Activated CD8-positive, alpha-beta memory T cell treated with anti-CD3 and anti-CD28 coated beads for 4 hours (primary cell): ENCODE data around the gene PTPRN2.
"Not testable (repeated sequence)": the region's sequence is repeated elsewhere in the genome, so short reads cannot be mapped to it uniquely, and the experiment has no call there.

Source experiments
- DNase-seq, 2 donors: peaks; one replicate each; pipeline ENCODE4 v3.0.0-alpha.2; 2020; ENCODE audit warnings: low read depth in 2 of 2

Gene PTPRN2

DNA sequence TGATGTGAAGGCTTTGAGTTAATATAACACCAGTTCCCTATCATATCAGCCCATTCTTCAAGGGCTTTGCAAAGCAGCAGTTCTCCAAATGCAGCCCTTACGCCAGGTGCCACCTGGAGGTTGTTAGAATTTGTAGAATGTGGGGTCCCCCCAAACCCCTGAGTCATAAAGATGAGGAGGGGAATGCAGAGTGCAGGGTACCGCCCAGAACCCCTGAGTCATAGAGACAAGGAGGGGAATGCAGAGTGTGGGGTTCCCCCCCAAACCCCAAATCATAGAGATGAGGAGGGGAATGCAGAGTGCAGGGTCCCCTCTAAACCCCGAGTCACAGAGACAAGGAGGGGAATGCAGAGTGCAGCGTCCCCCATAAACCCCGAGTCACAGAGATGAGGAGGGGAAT is 605.8 kb downstream of the PTPRN2 start:
- DNase-seq, result no peak

DNA sequence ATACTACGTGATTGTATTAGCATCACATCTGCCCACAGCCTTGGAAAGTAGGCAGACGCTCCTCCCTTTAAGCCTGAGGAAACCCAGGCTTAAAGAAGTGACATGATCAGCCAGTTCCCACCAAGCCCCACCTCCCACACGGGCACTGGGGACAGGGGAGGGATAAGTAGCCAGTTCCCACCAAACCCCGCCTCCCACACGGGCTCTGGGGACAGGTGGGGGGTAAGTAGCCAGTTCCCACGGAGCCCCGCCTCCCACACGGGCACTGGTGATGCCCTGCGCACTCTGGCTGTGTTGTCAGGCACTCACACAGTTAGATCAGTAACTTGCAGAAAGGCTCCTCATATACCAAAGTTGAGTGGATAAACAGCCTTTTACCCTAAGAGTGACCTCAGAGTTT is 606.8 kb downstream of the PTPRN2 start:
- DNase-seq, result no peak

DNA sequence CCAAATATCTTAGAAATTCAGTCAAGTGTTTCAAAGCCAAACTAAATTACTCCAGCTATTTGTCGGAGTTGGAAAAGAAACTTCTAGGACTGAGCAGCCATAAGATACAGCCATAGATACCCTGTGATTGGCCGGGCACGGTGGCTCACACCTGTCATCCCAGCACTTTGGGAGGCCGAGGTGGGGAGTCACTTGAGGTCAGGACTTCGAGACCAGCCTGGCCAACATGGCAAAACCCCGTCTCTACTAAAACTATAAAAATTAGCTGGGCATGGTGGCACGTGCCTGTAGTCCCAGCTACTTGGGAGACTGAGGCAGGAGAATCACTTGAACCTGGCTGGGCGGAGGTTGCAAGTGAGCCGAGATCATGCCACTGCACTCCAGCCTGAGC is 607.3 kb downstream of the PTPRN2 start:
- DNase-seq, result not testable (repeated sequence)

DNA sequence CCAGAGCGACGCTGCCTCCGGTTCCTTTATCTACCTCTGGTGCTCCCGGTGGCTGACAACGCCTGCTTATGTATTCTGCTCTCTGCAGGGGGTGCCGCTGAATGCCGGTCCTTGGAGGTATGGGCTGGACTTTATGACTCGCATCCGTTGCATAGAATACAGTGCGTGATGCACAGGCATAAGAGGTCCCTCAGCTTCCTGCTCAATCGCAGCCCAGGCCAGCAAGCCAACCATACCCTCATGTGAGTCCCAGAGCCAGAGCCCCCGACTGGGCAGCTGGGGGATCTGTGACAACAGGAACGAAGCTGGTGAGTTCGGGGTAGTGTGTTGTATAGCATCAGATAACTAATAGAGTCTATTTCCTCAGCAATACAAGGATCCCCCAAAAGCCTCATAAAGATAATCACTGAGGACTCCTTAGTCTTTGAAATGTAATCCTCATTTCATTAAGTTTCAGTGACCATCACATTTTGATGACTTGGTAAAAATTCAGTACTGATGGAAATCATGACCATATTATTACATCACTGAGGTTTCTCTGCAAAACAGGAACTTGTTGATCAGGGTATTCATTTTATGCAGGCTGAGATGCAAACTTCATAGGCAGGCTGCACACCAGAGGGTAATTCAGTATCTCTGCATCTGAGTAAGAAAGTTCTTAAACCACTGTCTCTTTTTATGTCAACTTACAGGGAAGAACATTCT is 607.8 kb downstream of the PTPRN2 start:
- no peak for DNase-seq

DNA sequence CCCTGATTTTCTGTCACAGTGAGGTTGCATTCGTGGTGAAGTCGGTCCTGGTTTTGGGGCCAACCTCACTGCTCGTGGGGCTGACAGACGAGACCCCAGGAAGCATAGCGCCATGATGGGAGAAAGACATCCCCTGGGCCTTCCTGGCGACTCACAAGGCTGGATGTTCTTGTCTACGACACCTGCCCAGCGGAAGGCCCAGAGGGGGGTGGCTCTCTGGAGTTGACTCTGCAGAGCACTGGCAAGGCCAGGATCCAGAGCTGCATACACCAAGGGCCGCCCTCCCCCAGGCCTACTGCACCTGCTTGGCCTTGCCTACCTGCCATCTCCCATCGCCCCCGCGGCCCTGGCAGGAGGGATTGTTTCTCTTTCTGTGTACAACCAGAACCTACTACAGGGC is 608.9 kb downstream of the PTPRN2 start:
- DNase-seq, result no peak

DNA sequence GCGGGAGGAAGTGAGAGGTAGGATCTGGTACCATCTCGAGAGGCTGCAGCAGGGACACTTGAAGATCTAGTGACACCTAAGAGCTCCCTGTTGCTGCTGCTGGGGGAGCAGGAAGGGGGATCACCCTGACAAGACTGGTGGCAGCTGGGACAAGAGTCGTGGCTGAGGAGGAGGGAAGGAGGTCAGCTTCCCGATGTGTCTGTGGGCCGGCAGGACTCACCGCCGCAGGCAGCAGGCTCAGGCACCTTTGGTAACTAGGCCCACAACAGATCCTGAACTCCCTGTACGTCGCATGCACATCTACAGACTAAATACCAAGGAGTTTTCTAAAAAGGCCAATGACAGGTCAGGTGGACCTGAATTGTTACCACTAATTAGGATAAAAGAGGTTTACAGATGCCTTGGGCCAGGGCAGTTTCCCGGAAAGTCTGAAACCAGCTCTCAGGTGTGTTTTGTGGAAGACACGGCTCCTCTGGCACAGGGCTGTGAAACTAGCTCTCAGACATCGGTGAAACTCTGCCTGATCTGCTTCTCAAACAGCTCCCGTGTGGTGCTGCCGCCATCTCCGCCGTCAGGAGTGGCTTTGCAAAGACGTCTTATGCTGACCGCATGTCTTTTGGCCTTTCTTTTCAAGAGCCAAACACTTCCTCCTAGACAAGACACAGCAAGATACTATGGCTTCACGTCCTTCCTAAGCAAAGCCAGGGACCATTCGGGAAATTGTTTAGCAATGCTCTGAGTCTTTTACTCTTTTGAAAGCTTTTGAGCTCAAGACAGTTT is 609.7 kb downstream of the PTPRN2 start:
- no peak for DNase-seq

DNA sequence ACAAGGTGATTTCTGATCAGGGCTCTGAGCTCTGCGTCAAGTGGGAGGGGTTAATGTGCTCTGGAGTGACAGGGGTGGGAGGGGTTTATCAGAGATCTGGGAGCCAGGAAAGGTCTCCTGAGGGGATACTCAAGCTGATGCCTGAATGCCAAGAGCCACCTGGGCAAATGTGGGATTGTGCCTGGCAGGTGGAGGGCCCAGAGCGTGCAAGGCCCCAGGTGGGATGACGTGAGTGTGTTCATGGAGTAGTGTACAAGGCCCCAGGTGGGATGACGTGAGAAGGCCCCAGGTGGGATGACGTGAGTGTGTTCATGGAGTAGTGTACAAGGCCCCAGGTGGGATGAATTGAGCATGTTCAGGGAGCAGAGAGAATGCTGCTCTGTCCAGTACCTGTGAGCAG is 610.3 kb downstream of the PTPRN2 start:
- DNase-seq, result no peak

DNA sequence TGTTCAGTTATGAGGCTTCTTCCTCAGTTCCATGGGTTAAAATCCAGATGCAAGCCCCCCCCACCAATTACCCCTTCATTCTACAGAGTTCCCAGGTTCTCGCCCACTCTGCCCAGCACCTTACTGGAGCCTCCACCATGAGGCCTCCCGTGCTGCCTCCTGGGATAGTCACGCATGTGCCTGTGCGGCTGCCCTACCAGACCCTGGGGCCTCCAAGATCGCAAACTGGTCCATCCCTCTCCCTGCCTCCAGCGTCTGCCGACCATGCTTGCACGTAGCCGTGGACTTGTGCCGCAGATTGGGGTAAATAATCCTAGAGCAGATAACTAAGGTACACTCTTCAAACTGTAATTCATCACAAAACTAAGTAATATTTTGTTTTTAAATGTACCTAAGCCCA is 611.2 kb downstream of the PTPRN2 start:
- DNase-seq, result no peak

DNA sequence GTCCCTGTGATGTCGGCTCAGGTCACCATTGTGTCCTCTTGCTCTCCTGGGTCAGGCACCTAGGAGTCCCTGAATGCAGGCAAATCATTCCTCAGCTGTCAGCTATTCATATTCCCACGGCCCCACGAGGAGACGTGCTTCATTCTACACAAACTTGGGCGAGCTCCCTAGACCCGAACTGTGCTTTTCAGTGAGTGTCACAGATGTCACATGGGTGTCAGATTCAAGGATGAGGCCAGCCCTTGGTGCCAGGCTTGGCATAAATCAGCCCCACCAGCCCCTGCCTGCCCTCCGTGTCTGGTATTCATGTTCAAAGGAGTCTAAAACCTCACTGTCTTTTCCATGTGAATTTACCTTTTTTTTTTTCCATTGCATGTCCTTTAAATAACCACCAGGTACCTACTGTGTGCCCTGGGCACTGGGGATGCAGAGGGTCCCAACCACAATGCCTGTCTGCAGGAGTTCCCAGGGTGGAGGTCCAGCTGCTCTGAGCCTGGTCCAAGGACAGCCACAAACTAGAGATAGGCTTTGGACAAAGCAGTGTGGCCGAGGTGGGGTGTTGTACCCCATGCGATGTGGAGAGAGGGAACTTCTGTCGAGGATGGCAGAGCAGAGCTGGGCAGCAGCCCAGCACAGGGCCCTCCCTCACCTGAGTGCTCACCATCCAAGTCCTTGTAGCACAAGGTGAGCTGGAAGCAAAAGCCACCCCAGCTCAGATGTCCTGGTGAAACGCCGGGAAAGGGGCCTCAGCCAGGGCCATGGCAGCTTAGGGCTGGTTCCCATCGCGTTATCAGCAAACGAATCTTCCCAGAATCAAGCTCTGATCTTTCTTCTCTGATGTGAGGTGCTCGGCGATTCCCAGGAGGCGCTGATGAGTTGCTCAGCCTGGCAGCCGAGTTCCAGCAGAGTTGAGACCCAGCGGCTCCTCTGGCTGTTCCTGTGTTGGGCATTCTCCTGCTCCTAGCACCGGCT is 611.9 kb downstream of the PTPRN2 start:
- DNase-seq, result no peak

DNA sequence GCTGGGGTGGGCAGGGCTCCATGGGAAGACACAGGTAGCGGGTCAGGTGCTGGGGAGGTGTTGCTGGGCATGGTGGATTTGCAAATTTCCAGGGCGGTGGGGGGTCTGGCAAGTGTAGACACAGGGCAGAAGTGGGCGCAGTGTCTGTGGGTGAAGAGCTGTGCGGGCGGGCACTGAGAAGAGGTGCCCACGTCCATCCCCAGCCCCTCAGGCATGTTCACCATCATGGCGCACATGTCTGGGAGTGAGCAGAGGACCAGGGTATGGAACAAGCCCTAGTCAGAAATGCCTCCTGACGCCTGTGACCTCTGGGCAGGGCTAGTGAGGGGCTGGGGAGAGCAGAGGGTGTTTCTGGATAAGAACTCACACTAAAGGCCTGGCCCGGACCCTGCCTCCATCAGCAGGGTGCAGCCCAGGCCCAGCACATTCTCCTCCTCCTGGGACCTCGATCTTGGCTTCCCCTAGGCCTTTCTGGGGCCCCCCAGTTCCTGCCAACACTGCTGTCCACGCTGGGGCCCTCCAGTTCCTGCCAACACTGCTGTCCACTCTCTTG is 612.9 kb downstream of the PTPRN2 start:
- no peak for DNase-seq

DNA sequence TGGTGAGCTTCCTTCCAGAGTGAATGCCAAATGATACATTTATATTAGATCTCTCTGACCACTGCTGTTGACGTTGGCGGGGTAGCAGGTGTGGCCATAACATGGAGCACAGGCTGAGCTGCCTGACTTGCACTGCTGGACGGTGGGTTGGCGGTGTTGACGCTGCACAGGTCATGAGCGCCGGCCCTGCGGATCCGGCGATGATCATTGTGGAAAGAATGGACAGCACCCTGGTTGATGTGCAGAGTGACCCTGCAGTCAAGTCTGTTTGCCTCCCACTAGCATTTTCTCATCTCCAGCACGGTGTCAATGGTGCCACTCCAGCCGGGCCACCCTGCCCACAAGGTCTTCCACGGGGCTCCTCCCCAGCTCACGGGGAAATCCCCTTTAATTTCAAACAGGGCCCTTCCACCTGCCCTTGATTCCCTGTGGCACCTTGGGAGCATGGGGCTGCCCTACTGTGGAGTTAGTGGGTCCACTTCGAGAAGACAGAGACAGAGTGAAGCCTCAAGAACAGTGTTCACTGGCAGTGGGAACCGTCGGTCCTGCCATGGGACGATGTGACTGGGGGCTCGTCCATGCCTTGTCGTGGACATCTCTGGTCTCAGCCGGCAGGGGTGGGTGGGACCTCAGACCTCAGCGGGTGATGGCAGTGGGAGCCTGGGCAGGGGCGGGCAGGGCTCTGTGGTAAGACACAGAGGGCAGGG is 613.5 kb downstream of the PTPRN2 start:
- DNase-seq, result no peak

DNA sequence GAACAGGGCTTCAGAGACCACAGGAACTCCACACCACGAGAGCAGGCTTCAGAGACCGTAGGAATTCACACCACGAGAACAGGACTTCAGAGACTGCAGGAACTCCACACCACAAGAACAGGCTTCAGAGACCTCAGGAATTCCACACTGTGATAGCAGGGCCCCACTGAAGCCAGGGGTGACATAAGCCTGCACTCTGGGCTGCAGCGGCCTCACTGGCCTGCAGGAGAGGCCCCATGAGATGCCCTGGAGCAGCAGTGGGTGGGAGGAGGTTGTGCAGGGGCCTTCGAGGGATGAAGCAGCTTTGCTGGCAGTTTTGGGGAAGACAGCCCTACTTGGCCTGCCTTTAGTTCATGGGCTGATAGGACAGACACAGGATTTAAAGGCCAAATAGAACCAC is 614.7 kb downstream of the PTPRN2 start:
- no peak for DNase-seq

DNA sequence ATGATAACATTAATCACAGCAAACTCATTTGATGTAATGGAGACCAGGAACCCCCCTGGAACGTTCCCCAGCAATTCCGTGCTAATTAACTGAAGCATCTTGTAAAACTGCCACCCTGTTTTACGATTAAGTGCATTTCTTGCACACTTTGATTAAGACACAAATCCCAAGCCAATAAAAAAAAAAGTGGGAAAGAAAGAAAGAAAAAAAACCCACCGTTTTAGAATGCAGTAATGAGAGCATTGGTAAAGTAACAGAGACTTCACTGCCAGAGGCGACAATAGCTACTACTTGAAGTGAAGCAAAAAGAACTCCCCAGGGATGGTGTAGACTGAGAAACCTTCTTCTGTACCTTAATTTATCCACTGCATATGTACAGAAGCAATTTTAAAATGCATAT is 616.1 kb downstream of the PTPRN2 start:
- no peak for DNase-seq

DNA sequence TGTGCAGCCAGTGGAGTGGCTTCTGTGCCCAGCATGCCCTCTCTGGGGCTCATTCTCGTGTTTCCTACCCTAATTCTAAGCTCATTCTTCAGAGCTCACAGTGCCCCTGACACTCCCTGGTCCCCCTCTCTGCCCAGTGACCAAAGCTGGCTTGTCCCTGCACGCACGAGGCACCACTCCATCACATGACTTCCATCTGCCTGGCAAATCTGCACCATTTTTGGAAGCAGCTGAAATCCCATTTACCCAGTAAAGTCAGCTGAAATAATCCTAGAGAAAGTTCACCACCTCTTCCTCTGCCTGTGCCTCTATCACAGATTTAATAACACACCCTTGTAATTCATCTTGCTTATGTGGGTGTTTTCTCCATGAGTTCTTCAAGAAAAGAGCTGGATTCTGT is 616.9 kb downstream of the PTPRN2 start:
- no peak for DNase-seq

DNA sequence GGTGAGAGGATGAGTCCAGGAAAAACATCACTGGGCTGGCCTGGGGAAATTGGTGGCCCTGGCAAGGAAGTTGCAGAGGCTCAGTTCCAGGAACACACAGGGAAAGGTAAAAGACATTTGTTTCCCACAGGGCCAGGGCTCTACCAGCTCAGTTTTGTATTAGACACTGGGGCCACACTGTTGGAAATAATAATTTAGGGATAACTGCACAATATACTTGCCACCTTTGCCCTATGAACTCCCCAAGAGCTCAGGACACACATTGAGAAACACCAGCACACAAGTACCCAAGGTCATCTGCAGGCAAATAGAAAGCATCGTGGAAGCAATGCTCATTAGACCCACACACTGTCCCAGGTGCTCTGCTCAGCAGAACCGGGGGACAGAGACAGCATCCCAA is 617.6 kb downstream of the PTPRN2 start:
- DNase-seq, result no peak

DNA sequence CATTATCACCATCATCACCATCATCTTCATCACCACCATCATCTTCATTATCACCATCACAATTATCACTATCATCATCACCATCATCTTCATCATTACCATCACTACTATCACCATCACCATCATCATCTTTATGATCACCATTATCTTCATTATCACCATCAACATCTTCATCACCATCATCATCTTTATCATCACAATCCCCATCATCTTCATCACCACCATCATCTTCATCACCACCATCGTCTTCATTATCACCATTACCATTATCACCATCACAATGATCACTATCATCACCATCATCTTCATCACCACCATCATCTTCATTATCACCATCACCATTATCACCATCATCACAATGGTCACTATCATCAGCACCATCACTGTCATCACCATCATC is 621.1 kb downstream of the PTPRN2 start:
- no peak for DNase-seq

DNA sequence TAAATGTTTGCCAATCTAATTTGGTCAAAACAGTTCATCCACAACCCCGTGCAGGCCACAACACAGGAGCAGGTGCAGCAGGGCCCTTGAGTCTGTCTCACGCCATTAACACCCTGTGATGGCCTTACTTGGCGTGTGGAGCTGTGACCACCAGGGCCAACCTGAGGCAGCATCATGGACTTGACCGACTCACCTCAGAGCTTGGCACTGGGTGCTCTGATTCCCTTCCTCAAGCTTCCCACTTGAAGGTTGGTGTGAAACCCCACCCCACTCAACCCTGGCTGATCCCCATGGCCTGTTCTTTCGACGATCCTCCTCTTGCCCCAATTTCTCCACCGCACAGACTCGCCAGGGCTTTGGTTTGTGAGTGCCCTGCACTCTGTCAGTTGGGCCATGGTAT is 623.1 kb downstream of the PTPRN2 start:
- DNase-seq, result no peak

DNA sequence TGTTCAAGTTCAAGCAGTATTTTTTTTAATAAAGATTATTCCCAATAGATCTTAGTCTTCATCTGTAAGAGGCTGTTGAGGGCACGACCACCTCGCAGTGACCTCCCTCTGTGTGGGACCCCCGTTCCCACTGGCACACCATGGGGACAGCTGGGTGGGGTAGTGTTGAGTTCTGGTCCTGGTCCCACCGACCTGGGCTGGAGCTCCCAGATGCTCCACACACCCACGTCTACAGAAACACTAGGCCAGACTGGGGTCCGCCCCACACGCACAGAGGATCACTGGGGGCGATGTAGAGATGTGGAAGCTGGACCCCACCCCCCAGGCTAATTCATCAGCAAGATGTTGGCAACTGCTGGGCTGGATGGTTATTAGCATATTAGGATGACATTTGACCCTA is 623.6 kb downstream of the PTPRN2 start:
- DNase-seq, result no peak

DNA sequence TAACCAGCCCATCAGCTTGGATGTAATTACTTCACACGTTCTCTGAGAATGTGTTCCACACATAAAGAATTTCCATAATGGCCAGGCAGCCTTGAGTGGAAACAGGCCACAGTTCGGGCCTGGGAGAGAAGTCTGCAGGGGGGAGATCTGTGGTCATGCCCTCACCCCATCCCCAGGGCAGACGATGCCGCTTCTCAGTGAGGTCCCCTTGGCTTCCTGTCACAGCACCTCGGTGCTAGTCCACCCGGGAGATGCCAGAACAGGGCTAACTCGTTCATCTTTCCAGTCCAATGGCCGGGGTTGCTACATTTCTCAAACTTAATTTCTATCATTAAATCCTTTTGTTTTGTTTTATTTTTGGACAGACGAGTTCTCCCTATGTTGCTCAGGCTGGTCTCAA is 624.1 kb downstream of the PTPRN2 start:
- DNase-seq, result no peak

DNA sequence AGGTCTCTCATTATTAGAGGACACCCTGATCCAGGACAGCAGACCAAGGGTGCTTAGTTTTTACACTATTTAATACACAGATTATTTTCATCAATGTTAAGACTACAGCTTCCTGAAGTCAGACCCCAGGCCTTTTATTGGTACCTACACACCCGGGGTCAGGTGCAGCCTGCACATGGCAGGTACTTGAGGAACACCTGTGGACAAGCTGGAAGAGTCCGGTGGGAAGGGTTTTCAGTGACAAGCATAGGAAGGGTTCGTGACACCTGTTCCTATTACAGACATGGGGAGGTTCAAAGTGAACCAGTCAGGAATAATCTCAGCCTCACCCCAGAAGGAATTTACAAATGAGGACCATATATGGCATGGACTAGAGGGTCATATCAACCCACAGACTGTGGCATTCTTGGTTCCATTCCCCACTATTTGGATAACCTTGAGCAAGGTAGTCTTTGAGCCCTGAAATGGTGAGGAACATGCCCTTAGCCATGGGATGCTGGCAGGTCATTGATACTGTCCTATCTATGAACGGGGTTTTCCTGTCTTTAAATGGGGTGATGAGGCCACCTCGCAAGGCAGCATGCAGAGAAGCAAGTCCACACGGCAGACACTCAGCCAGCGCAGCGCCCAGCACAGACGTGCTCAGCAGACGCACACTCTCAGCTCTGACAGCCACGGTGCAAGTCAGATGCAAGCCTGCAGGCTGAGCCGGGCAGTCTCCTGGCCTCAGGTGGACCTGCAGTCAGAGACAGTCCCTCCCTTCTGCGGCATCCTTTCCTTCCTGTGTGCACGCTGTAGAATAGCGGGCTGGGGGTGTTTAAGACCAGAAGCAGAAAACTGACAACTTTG is 624.9 kb downstream of the PTPRN2 start:
- DNase-seq, result no peak
